Aorta (tissue), 5 donors: Measurements from ENCODE around the gene PIP4K2B. TPM values are rescaled to one million over a fixed set of nuclear protein-coding genes. Genes with fewer than 3 reads are reported as not detected.
"Not testable (repeated sequence)": the region's sequence is repeated elsewhere in the genome, so short reads cannot be mapped to it uniquely, and the experiment has no call there.

Source experiments
- ATAC-seq: fragments of 200-7000 bp; cut with Tn5 transposase; one replicate; pipeline ENCODE4 v1.9.1; 2022; ENCODE audit warnings: moderate library complexity; ENCODE audit not compliant: low FRiP score
- DNase-seq, 2 donors: peaks; one replicate each; pipeline ENCODE4 v3.0.0-alpha.2; 2020
- H3K27ac ChIP-seq, 2 donors: one replicate each; pipeline ENCODE4 v1.5.1; 2013; ENCODE audit warnings: low read length in 2 of 2, mild to moderate bottlenecking in 2 of 2, moderate library complexity in 2 of 2, control low read depth in 1 of 2, inconsistent platforms in 1 of 2, low read depth in 1 of 2
- H3K27me3 ChIP-seq, 2 donors: one replicate each; pipeline ENCODE4 v1.6.1; 2013; ENCODE audit warnings: control low read depth in 1 of 2, low read length in 1 of 2, mild to moderate bottlenecking in 1 of 2, moderate library complexity in 1 of 2; ENCODE audit not compliant: insufficient read depth in 2 of 2, control insufficient read depth in 1 of 2
- H3K36me3 ChIP-seq, 2 donors: one replicate each; pipeline ENCODE4 v1.6.1; 2013; ENCODE audit warnings: control low read depth in 1 of 2, low read length in 1 of 2, mild to moderate bottlenecking in 1 of 2; ENCODE audit not compliant: insufficient read depth in 2 of 2, control insufficient read depth in 1 of 2
- H3K4me1 ChIP-seq, 2 donors: one replicate each; pipeline ENCODE4 v1.6.1; 2013; ENCODE audit warnings: low read length in 2 of 2, control low read depth in 1 of 2, mild to moderate bottlenecking in 1 of 2, moderate library complexity in 1 of 2; ENCODE audit not compliant: insufficient read depth in 2 of 2, control insufficient read depth in 1 of 2
- H3K4me3 ChIP-seq, 2 donors: one replicate each; pipeline ENCODE4 v1.5.1; 2013; ENCODE audit warnings: low read length in 2 of 2, control low read depth in 1 of 2, mild to moderate bottlenecking in 1 of 2
- H3K9me3 ChIP-seq: one replicate; pipeline ENCODE4 v1.6.1; 2013; ENCODE audit warnings: mild to moderate bottlenecking, low read length; ENCODE audit not compliant: control insufficient read depth
- WGBS, 2 donors: extraction: QIAGEN DNeasy Blood & Tissue Kit; methylation state at CpG; one replicate each; pipeline ENCODE4 v1.1.7; 2013; 5-methylcytosine and 5-hydroxymethylcytosine counted together
- intact Hi-C, 2 donors: fragments of 100-400 bp; cut with DNase I; formaldehyde crosslinking; loops; one replicate each; pipeline versions ENCODE4 v1.14.2 to v1.15.0; 2022
- polyA plus RNA-seq, 2 donors: library from polyadenylated mRNA; stranded (reverse); fragments of 200-250 nt; gene quantifications; one replicate each; pipeline ENCODE4 v1.2.3, GENCODE V29; 2013
- total RNA-seq, 2 donors: library from RNA; stranded (reverse); fragmentation: NEBNext Ultra II Directional; extraction: Animal tissue kit (Norgen Biotek cat#: 25700); gene quantifications; one replicate each; pipeline ENCODE4 v1.2.1, GENCODE V29; 2021
- donor health status: healthy with polysubstance abuse.
- donor health status: Bipolar disorder and iron deficiency.
- donor health status: DM: no; HTN: no; CAD: no.
- donor health status: DM: no; HTN: no; CAD: no.
- donor health status: DM: yes; HTN: yes; CAD: no.

PIP4K2B gene
- total and polyA plus RNA-seq, 4 donors, result 9.6 to 48.4 (median 29.3) TPM

DNA sequence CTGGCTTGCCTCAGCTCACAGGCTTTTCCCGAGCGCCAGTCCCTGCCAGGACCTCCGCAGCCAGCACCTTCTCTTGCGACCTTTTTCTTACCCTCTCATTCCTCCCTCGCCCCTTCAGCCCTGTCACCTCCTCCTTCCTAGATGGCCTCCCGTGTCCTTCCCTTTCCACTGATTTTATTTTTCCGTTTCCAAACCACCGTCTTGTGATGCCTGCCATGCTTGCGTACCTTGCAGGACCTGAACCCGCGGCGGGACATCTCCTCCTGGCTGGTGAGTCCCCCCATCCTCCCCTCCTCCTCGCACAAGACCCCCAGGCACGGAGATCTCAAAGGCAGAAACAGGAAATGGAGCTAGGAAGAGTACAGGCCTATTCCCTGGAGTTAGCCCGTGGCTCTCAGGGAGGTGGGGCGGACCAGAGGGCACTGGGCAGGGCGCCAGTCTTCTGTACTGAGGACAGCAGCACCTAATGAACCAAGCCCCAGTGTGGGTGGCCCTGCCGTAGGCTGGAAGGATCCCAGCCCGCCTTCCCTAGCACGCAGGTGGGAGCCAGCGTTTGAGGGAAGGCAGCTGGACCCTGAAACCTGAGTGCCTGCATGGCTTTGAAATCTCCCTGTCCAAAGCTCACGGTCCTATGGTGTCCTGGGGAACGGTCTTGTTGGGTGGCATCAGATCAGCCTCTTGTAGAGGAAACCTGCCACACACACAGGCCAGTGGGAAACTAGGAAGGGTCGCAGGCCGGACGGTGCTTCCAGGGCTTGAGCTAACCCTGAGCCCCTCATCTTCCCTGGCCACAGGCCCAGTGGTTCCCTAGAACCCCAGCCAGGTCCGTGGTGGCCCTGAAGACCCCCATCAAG, 68.6 kb downstream of the PIP4K2B start:
- Histone ChIP-seq H3K4me3 (peak overlapping the region; percentile 50 to 69), H3K27me3 (no peaks in the 10 kb centered on the region), H3K27ac (peak overlapping the region in 1 of 2 donors; percentile 65), H3K9me3 (no peaks in the 10 kb centered on the region), H3K36me3 (no peaks in the 10 kb centered on the region), H3K4me1 (no peaks in the 10 kb centered on the region)
- ATAC-seq (no peak), DNase-seq (peak; percentile 75 to 89)
- intact Hi-C loops, result loop anchor here in 1 of 2 donors (10.0 kb wide), 1 partner anchor 424 kb away; the partner anchor contains the start of gene PLXDC1
- WGBS, 2 donors, result 14 to 17% methylated on average over 26 to 27 of the region's 27 CpGs

- no peaks in the 10 kb centered on the region for H3K9me3 ChIP-seq
- H3K4me1 ChIP-seq, result no peaks in the 10 kb centered on the region
- H3K27ac ChIP-seq, result peak within 1 kb of the TSS in 1 of 2 donors; percentile 84
- DNase-seq (peak; percentile 91 to 96), ATAC-seq (peak; percentile 93)
- 0 to 1% methylated on average over 44 to 92 of the region's 92 CpGs for WGBS, 2 donors
- H3K4me3 ChIP-seq, result peak within 1 kb of the TSS; percentile 50 to 69
- intact Hi-C loops, result loop anchor here in 1 of 2 donors (2.0 to 10.0 kb wide), 2 partner anchors 23 to 425 kb away; partner anchors contain the start of gene PLXDC1
- no peaks in the 10 kb centered on the region for H3K36me3 ChIP-seq
- H3K27me3 ChIP-seq, result no peaks in the 10 kb centered on the region
Measured at GRCh38 chr17:38729886-38730525, 69.3 kb downstream of the PIP4K2B start, which contains the start of gene CISD3. Gene CISD3 (plus strand): TSS chr17:38730341. CDS start chr17:38730359, 18 bp downstream.

DNA sequence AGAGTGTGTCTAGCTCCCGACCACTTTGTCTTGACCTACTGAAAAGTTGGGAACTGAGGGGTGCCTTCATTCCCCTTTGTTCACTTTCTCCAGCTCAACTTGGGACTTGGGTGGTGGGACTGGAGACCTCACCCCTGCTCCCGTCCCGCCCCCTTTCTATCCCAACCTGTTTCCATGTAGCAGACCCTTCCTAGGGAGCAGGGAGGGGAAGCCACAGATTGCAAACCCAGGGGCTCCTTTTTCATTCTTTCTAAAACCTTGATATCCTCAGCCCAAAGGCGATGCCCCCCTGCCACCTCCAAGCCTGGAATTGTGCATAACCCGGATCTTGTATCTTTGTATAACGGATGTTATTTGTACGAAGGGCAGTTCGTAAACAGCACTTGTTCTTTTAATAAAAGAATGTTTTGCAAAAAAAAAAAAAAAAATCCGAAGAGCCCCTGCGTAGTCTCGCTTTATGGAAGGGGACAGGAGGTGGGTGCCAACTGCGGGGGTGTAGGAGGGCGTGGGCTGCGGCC, 69.9 kb downstream of the PIP4K2B start:
- WGBS, 2 donors, result 19 to 21% methylated on average over 14 of the region's 14 CpGs
- no peak for DNase-seq
- no peak for ATAC-seq
- H3K9me3 ChIP-seq, result no peaks in the 10 kb centered on the region
- H3K27ac ChIP-seq, result peak overlapping the region in 1 of 2 donors; percentile 84
- intact Hi-C loops, result loop anchor here in 1 of 2 donors (2.0 kb wide), 1 partner anchor 23 kb away; no protein-coding TSS in a partner anchor
- peak overlapping the region; percentile 39 to 48 for H3K4me3 ChIP-seq
- H3K36me3 ChIP-seq, result no peaks in the 10 kb centered on the region
- no peaks in the 10 kb centered on the region for H3K4me1 ChIP-seq
- no peaks in the 10 kb centered on the region for H3K27me3 ChIP-seq

DNA sequence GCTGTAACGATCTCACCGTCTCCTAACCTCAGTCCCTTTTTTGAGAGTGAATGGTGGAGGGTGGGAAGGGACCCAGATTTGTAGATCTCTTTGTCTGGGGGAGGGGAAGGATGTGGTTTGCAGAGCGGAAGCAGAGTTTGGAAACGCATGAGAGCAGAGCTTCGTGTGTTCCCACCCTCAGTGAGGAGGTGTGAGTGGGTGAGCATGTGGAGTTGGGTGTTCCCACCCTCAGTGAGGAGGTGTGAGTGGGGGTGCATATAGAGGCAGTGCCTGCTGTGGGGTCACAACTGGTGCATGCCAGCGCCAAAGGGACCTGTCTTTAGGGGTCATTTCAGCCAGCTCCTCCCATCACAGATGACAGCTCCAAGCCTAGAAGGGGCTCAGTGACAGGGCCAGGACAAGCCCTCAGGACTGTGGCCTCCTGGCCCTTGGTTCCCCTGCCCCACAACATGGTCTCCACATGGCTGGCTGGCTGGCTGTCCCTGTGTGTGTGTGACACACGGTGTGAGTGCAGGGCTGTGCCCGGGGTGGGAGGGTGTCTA, 71.0 kb downstream of the PIP4K2B start:
- intact Hi-C loops, result loop anchor here in 1 of 2 donors (2.0 kb wide), 1 partner anchor 22 kb away; no protein-coding TSS in a partner anchor
- DNase-seq, result no peak
- Histone ChIP-seq H3K4me1 (no peaks in the 10 kb centered on the region), H3K4me3 (no peak overlapping the region), H3K27ac (no peak overlapping the region), H3K27me3 (no peaks in the 10 kb centered on the region), H3K36me3 (no peaks in the 10 kb centered on the region), H3K9me3 (no peaks in the 10 kb centered on the region)
- no peak for ATAC-seq
- 77 to 80% methylated on average over 8 of the region's 8 CpGs for WGBS, 2 donors

- H3K4me1 ChIP-seq, result no peaks in the 10 kb centered on the region
- no peaks in the 10 kb centered on the region for H3K9me3 ChIP-seq
- H3K36me3 ChIP-seq, result no peaks in the 10 kb centered on the region
- 89 to 90% methylated on average over 5 of the region's 5 CpGs for WGBS, 2 donors
- ATAC-seq (no peak), DNase-seq (no peak)
- H3K4me3 ChIP-seq, result no peak overlapping the region
- H3K27ac ChIP-seq, result no peak overlapping the region
- no peaks in the 10 kb centered on the region for H3K27me3 ChIP-seq
- intact Hi-C loops, result loop anchor here in 1 of 2 donors (2.0 kb wide), 1 partner anchor 21 kb away; no protein-coding TSS in a partner anchor
Measured at GRCh38 chr17:38727736-38728135, 71.6 kb downstream of the PIP4K2B start.

DNA sequence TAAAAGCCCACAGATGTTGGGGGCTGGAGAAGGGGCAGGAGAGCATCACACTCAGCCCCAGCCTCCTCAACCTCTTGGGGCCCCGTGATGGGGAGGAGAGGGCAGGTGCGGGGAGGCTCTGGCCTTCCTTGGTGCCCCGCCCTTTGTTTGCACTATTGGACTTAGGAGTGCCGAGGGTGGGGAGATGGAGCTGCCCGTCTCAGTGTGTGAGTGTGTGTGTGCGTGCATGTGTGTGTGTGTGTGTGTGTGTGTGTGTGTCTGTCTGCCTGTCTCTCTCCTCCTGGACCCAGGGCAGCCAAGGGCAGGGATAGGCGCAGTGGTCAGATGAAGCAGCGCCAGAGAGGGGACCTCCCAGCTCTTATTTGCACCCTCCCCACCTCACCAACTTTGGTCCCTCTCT, 73.2 kb downstream of the PIP4K2B start:
- ATAC-seq, H3K4me1 ChIP-seq, intact Hi-C loops, H3K36me3 ChIP-seq, H3K9me3 ChIP-seq, H3K27ac ChIP-seq, H3K4me3 ChIP-seq, H3K27me3 ChIP-seq, DNase-seq: not testable (repeated sequence)
- WGBS, 2 donors, result 79 to 83% methylated on average over 7 to 8 of the region's 8 CpGs

DNA sequence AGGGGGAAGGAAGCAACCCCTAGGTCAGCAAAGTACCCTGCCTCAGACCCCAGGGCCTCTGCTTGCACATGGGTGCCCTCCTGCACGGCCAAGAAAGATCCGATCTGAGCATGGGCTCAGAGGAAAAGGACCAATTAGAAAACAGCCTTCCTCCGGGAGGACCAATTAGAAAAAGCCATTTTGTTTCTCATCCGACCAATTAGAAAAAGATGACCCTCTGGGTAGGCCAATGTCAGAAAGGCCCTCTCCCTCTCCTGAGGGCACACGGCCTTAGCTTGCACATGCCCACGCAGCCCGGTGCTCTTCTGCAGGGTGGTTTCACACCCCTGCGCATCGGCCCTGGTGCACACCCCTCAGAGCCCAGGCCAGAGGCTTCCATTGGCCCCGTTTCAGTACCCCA, 74.3 kb downstream of the PIP4K2B start:
- Histone ChIP-seq H3K27me3 (no peaks in the 10 kb centered on the region), H3K4me3 (no peak overlapping the region), H3K9me3 (no peaks in the 10 kb centered on the region), H3K36me3 (peaks cover 0 to 2% of the 10 kb centered on the region in 2 donors), H3K4me1 (no peaks in the 10 kb centered on the region), H3K27ac (no peak overlapping the region)
- DNase-seq (no peak), ATAC-seq (no peak)
- WGBS, 2 donors, result 58 to 70% methylated on average over 10 of the region's 10 CpGs
- intact Hi-C loops, result no loop called here

DNA sequence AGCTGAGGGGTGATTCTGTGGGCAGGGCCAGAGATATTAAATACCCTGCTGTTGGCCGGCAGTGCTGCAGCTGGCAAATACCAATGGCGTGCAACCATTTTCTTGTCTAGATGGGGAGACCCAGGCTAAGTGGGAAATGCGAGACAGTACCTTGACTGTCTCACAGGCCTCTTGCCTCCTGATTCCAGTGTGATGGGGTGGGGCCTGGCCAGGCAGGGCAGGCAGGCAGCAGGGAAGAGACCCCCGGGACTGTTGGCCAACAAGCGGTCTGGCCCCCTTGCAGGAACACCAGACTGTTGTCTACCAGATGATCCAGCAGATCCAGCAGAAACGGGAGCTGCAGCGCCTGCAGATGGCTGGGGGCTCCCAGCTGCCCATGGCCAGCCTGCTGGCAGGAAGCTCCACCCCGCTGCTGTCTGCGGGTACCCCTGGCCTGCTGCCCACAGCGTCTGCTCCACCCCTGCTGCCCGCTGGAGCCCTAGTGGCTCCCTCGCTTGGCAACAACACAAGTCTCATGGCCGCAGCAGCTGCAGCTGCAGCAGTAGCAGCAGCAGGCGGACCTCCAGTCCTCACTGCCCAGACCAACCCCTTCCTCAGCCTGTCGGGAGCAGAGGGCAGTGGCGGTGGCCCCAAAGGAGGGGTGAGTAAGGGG, 74.9 kb downstream of the PIP4K2B start:
- H3K4me1 ChIP-seq, result no peaks in the 10 kb centered on the region
- H3K27me3 ChIP-seq, result no peaks in the 10 kb centered on the region
- H3K4me3 ChIP-seq, result no peak overlapping the region
- no peak for ATAC-seq
- H3K27ac ChIP-seq, result no peak overlapping the region
- 47 to 53% methylated on average over 16 of the region's 16 CpGs for WGBS, 2 donors
- peaks cover 0 to 2% of the 10 kb centered on the region in 2 donors for H3K36me3 ChIP-seq
- no peaks in the 10 kb centered on the region for H3K9me3 ChIP-seq
- DNase-seq, result peak in 1 of 2 donors; percentile 80
- intact Hi-C loops, result no loop called here
